ENCODE results near the gene NDUFB3. TPM values are rescaled to one million over a fixed set of nuclear protein-coding genes. Genes with fewer than 3 reads are reported as not detected.
A peak's percentile ranks its signal among the peaks of the same experiment; 100 is the strongest.
"Not testable (repeated sequence)": the region's sequence is repeated elsewhere in the genome, so short reads cannot be mapped to it uniquely, and the experiment has no call there.

Gene NDUFB3
- total RNA-seq (ENCODE audit: low replicate concordance) = 70.3 and 198 TPM in 2 replicates

DNA sequence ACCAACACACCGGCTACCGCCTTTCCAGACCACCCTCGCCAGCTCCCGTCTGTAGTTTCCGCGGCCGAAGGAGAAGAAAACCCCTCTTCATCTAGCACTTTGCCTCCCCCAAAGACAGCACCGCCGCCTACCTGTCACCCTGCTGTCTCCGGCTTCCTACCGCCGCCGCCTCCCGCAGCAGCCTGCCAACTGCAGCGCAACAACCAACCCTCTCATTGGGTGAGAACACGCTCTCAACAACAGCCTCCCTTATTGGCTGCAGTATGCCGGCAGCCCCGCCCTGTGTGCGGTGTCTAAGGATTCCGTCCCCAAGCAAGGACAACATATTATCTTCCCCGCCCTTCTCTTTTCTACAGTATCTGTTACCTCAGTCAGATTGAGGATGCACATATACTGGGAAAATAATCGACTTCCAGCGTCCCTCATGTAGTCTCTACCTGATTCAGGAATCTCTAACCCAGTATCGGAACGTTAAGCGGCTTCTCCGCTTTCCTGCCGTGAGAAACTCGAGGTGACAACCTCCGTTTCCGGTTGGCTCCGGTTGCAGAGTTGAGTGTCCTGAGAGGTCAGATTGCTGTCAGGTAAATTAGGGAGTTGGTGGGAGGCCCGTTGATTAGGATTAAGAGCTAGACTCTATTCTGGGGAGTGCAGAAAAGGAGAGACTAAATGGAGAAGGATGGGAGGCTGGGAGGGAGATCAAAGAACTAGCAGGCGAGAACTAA, at the start of gene NDUFB3, which contains the start of gene HYCC2:
TSS of gene NDUFB3 (plus strand) at position 523 of the 722 bp plus-strand sequence. CDS start 6,882 bp downstream, outside the sequence.
TSS of gene HYCC2 (minus strand) at position 193 of the 722 bp plus-strand sequence. CDS start 47,662 bp downstream, outside the sequence.
- TF ChIP-seq, protein P1, sequence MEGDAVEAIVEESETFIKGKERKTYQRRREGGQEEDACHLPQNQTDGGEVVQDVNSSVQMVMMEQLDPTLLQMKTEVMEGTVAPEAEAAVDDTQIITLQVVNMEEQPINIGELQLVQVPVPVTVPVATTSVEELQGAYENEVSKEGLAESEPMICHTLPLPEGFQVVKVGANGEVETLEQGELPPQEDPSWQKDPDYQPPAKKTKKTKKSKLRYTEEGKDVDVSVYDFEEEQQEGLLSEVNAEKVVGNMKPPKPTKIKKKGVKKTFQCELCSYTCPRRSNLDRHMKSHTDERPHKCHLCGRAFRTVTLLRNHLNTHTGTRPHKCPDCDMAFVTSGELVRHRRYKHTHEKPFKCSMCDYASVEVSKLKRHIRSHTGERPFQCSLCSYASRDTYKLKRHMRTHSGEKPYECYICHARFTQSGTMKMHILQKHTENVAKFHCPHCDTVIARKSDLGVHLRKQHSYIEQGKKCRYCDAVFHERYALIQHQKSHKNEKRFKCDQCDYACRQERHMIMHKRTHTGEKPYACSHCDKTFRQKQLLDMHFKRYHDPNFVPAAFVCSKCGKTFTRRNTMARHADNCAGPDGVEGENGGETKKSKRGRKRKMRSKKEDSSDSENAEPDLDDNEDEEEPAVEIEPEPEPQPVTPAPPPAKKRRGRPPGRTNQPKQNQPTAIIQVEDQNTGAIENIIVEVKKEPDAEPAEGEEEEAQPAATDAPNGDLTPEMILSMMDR (IDR thresholded peaks at IDR 0.05; ENCODE audit: insufficient read depth, low read length) = peak; percentile 35
- H3K4me3 ChIP-seq (ENCODE audit: low read depth, low read length) = peak within 1 kb of the TSS; percentile 95
- DNase-seq (ENCODE audit: low read depth) = peak; percentile 95

DNA sequence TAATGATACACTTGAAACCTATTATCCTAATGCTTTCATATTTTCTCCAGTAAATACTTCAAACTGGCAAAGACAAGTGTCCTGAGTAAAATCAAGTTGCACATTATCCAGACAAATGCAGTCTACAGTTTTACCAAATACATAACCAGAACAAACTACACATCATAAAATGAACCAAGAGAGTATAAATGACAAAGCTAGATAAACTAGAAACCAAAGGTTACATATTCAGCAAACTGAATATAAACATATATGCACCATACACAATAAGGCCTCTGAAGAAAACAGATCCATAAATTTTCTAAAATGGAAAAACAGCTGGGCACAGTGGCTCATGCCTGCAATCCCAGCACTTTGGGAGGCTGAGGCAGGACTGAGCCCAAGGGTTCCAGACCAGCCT, 47.3 kb upstream of the NDUFB3 start:
- H3K4me3 ChIP-seq (ENCODE audit: low read depth, low read length) = no peak overlapping the region
- TF ChIP-seq, protein P1 (IDR thresholded peaks at IDR 0.05; ENCODE audit: insufficient read depth, low read length) = no peak
- DNase-seq (ENCODE audit: low read depth) = no peak

DNA sequence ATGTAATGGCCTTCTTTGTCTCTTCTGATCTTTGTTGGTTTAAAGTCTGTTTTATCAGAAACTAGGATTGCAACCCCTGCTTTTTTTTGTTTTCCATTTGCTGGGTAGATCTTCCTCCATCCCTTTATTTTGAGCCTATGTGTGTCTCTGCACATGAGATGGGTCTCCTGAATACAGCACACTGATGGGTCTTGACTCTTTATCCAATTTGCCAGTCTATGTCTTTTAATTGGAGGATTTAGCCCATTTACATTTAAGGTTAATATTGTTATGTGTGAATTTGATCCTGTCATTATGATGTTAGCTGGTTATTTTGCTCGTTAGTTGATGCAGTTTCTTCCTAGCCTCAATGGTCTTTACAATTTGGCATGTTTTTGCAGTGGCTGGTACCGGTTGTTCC, 37.4 kb upstream of the NDUFB3 start:
- not testable (repeated sequence) for H3K4me3 ChIP-seq (ENCODE audit: low read depth, low read length); DNase-seq (ENCODE audit: low read depth)

DNA sequence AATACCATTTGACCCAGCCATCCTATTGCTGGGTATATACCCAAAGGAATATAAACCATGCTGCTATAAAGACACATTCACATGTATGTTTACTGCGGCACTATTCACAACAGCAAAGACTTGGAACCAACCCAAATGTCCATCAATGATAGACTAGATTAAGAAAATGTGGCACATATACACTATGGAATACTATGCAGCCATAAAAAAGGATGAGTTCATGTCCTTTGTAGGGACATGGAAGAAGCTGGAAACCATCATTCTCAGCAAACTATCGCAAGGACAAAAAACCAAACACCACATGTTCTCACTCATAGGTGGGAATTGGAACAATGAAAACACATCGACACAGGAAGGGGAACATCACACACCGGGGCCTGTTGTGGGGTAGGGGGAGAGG, 33.4 kb upstream of the NDUFB3 start:
- not testable (repeated sequence) for DNase-seq (ENCODE audit: low read depth); H3K4me3 ChIP-seq (ENCODE audit: low read depth, low read length)

DNA sequence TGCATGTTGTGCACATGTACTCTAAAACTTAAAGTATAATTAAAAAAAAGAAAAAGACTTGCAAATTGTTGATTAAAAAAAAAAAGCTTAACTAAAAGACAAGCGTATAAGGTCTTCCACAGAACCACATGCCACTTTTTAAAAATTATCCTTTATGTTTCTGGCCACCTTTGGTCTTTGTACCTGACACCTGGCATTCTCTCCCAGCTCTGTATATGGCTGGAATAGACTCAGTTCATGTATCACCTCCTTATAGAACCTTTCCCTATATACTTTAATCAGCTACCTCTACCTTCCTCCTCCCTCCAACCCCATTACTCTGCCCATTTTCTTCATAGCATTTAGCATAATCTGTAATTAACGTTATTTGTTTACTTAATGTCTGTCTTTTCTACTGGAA, 32.9 kb upstream of the NDUFB3 start:
- no peak for DNase-seq (ENCODE audit: low read depth)
- TF ChIP-seq, protein P1 (IDR thresholded peaks at IDR 0.05; ENCODE audit: insufficient read depth, low read length) = no peak
- H3K4me3 ChIP-seq (ENCODE audit: low read depth, low read length) = no peak overlapping the region

DNA sequence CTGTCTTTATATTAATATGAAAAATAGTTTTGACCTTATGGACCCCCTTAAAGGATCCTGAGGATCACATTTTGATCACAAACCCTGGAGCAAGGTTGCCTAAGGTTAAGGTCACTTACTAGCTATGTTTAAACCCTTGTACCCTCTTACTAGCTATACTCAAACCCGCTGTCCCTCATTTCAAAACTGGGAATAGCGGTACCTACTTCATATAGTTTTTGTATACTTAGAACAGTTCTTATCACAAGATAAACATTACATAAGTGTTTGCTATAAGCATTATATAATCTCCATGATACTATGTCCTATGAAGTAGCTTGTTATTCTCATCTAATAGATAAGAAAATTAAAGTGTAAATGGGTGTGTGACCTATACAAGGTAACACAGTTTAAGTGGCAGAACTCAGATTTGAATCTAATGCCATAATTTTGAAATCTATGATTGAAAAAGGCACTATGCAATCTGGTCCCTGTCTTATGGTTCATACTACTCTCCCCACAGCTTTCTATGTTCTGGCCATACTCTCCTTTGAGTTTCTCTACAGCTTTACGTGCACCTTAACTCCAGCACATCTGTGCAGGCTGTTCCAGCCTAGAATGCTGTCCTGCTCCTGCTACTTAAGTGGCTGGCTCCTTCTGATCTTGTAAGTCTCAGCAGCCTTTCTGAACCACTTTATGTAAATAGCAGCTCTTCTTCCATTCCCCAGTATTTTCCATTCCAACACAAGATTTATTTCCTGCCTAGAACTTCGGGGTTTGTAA, 30.8 kb upstream of the NDUFB3 start:
- no peak for DNase-seq (ENCODE audit: low read depth)
- TF ChIP-seq, protein P1 (IDR thresholded peaks at IDR 0.05; ENCODE audit: insufficient read depth, low read length) = no peak
- no peak overlapping the region for H3K4me3 ChIP-seq (ENCODE audit: low read depth, low read length)

DNA sequence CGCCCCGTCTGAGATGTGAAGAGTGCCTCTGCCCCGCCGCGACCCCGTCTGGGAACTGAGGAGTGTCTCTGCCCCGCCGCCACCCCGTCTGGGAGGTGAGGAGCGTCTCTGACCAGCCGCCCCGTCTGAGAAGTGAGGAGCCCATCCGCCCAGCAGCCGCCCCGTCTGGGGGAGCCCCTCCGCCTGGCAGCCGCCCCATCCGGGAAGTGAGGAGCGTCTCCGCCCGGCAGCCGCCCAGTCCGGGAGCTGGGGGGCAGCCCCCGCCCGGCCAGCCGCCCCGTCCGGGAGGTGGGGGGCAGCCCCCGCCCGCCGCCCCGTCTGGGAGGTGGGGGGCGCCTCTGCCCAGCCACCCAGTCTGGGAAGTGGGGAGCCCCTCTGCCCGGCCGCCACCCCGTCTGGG, 29.4 kb upstream of the NDUFB3 start:
- DNase-seq (ENCODE audit: low read depth); H3K4me3 ChIP-seq (ENCODE audit: low read depth, low read length): not testable (repeated sequence)

DNA sequence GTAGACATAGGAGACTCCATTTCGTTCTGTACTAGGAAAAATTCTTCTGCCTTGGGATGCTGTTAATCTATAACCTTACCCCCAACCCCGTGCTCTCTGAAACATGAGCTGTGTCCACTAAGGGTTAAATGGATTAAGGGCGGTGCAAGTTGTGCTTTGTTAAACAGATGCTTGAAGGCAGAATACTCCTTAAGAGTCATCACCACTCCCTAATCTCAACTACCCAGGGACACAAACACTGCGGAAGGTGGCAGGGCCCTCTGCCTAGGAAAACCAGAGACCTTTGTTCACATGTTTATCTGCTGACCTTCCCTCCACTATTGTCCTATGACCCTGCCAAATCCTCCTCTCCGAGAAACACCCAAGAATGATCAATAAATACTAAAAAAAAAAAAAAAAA, 28.8 kb upstream of the NDUFB3 start:
- not testable (repeated sequence) for DNase-seq (ENCODE audit: low read depth); H3K4me3 ChIP-seq (ENCODE audit: low read depth, low read length)

DNA sequence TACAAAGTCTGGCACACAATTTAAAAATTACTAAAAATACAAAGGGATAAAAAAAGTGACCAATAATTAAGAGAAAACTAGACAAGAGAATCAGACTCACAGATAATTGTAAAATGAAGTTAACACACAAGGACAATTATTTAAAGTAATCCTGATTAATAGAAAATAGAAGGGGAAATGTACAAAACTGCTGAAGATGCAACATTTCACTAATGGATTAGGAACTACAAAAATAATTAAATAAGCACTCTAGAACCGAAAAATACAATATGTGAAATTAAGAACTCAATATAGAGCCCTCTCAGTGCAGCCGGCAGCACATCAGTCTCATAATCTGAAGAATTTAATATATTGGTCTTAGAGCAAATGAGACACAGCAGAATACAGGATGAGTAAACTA, 24.9 kb upstream of the NDUFB3 start:
- no peak overlapping the region for H3K4me3 ChIP-seq (ENCODE audit: low read depth, low read length)
- no peak for DNase-seq (ENCODE audit: low read depth)
- TF ChIP-seq, protein P1 (IDR thresholded peaks at IDR 0.05; ENCODE audit: insufficient read depth, low read length) = no peak
